ENCODE measurements around the gene MYO19.

DNA sequence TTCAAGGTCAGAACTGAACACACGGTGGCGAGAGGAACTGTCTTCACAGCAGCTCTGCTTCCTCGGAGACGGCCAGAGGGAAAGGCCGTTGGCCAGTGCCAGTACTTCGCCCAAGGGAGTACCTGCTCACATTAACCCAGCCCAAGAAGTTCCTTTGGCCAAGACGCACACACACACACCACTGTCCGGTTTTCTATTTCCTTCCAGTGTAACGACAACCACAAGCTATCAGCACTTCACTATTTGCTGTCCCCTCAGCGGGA lies 9.3 kb upstream of the MYO19 start:
- TF ChIP-seq, protein P1, sequence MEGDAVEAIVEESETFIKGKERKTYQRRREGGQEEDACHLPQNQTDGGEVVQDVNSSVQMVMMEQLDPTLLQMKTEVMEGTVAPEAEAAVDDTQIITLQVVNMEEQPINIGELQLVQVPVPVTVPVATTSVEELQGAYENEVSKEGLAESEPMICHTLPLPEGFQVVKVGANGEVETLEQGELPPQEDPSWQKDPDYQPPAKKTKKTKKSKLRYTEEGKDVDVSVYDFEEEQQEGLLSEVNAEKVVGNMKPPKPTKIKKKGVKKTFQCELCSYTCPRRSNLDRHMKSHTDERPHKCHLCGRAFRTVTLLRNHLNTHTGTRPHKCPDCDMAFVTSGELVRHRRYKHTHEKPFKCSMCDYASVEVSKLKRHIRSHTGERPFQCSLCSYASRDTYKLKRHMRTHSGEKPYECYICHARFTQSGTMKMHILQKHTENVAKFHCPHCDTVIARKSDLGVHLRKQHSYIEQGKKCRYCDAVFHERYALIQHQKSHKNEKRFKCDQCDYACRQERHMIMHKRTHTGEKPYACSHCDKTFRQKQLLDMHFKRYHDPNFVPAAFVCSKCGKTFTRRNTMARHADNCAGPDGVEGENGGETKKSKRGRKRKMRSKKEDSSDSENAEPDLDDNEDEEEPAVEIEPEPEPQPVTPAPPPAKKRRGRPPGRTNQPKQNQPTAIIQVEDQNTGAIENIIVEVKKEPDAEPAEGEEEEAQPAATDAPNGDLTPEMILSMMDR (conservative IDR thresholded peaks at IDR 0.05), result no peak
- no peak for TF ChIP-seq ZFX (IDR thresholded peaks at IDR 0.05)
